ENCODE measurements around the gene SCEL.

The SCEL gene

GRCh38 chr13:77554069-77554468 is 18.6 kb downstream of the SCEL start:
- no peaks in the 10 kb centered on the region for H3K79me2 ChIP-seq (ENCODE audit: low read length)
- H3K4me3 ChIP-seq (ENCODE audit: low read length), result no peak overlapping the region
- H4K20me1 ChIP-seq (ENCODE audit: insufficient read depth, low read length), result no peaks in the 10 kb centered on the region
- no peak overlapping the region for H3K9ac ChIP-seq (ENCODE audit: low read length)
- H3K27ac ChIP-seq (ENCODE audit: low read length), result no peak overlapping the region
- no peak overlapping the region for H2AFZ ChIP-seq (ENCODE audit: low read depth, low read length)
- no peaks in the 10 kb centered on the region for H3K9me3 ChIP-seq (ENCODE audit: insufficient read depth, low read length)
- TF ChIP-seq, protein P1, sequence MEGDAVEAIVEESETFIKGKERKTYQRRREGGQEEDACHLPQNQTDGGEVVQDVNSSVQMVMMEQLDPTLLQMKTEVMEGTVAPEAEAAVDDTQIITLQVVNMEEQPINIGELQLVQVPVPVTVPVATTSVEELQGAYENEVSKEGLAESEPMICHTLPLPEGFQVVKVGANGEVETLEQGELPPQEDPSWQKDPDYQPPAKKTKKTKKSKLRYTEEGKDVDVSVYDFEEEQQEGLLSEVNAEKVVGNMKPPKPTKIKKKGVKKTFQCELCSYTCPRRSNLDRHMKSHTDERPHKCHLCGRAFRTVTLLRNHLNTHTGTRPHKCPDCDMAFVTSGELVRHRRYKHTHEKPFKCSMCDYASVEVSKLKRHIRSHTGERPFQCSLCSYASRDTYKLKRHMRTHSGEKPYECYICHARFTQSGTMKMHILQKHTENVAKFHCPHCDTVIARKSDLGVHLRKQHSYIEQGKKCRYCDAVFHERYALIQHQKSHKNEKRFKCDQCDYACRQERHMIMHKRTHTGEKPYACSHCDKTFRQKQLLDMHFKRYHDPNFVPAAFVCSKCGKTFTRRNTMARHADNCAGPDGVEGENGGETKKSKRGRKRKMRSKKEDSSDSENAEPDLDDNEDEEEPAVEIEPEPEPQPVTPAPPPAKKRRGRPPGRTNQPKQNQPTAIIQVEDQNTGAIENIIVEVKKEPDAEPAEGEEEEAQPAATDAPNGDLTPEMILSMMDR (IDR thresholded peaks at IDR 0.05; ENCODE audit: low read depth, low read length), result no peak
- TF ChIP-seq EZH2phosphoT487 (IDR thresholded peaks at IDR 0.05; ENCODE audit: low read depth), result no peak
- H3K4me2 ChIP-seq (ENCODE audit: low read length), result no peak overlapping the region
- peaks cover 11% of the 10 kb centered on the region for H3K4me1 ChIP-seq (ENCODE audit: low read length)
- no peaks in the 10 kb centered on the region for H3K36me3 ChIP-seq (replicated peaks; ENCODE audit: low read depth, low read length)
- H3K27me3 ChIP-seq (ENCODE audit: low read depth, low read length), result peaks cover 60% of the 10 kb centered on the region

- no peaks in the 10 kb centered on the region for H3K79me2 ChIP-seq (ENCODE audit: low read length)
- H3K27me3 ChIP-seq (ENCODE audit: low read depth, low read length), result peaks cover 65% of the 10 kb centered on the region
- no peaks in the 10 kb centered on the region for H3K36me3 ChIP-seq (replicated peaks; ENCODE audit: low read depth, low read length)
- no peaks in the 10 kb centered on the region for H3K9me3 ChIP-seq (ENCODE audit: insufficient read depth, low read length)
- TF ChIP-seq, protein P1 (IDR thresholded peaks at IDR 0.05; ENCODE audit: low read depth, low read length), result no peak
- TF ChIP-seq EZH2phosphoT487 (IDR thresholded peaks at IDR 0.05; ENCODE audit: low read depth), result no peak
- H3K4me2 ChIP-seq (ENCODE audit: low read length), result no peak overlapping the region
- H3K27ac ChIP-seq (ENCODE audit: low read length), result no peak overlapping the region
- H2AFZ ChIP-seq (ENCODE audit: low read depth, low read length), result no peak overlapping the region
- H3K4me3 ChIP-seq (ENCODE audit: low read length), result no peak overlapping the region
- H3K9ac ChIP-seq (ENCODE audit: low read length), result no peak overlapping the region
- no peaks in the 10 kb centered on the region for H4K20me1 ChIP-seq (ENCODE audit: insufficient read depth, low read length)
- peaks cover 14% of the 10 kb centered on the region for H3K4me1 ChIP-seq (ENCODE audit: low read length)
Observed at GRCh38 chr13:77555246-77555645, 19.7 kb downstream of the SCEL start.

GRCh38 chr13:77558016-77558415 is 22.5 kb downstream of the SCEL start:
- Histone ChIP-seq H3K4me2 (ENCODE audit: low read length) (peak overlapping the region; percentile 60), H3K36me3 (replicated peaks; ENCODE audit: low read depth, low read length) (no peaks in the 10 kb centered on the region), H3K4me1 (ENCODE audit: low read length) (peaks cover 14% of the 10 kb centered on the region), H3K79me2 (ENCODE audit: low read length) (no peaks in the 10 kb centered on the region), H3K9me3 (ENCODE audit: insufficient read depth, low read length) (no peaks in the 10 kb centered on the region), H2AFZ (ENCODE audit: low read depth, low read length) (no peak overlapping the region), H3K9ac (ENCODE audit: low read length) (no peak overlapping the region), H3K27me3 (ENCODE audit: low read depth, low read length) (peaks cover 87% of the 10 kb centered on the region), H3K4me3 (ENCODE audit: low read length) (peak overlapping the region; percentile 20; the same call in 1 of the 2 replicates), H4K20me1 (ENCODE audit: insufficient read depth, low read length) (no peaks in the 10 kb centered on the region), H3K27ac (ENCODE audit: low read length) (no peak overlapping the region)
- TF ChIP-seq EZH2phosphoT487 (IDR thresholded peaks at IDR 0.05; ENCODE audit: low read depth), result no peak
- TF ChIP-seq, protein P1 (IDR thresholded peaks at IDR 0.05; ENCODE audit: low read depth, low read length), result no peak

DNA sequence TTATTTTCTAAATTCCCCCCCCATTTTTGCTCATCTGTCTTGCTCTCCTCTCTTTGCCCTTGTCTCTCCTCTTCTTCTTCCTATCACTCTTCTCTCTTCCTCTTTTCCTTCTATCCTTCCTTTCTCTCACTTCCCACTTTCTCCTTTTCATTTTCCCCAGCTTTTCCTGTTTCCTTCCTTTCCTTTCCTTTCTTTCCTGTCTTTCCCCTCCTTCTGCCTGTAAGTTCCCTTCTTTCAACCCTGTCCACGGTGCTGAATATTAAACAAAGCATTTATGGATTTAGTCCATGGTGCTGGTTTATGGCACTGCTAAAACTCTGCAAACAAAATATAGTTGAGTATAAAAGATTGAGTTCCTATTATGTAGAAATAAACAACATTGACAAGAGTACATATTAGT is 27.6 kb downstream of the SCEL start:
- peaks cover 13% of the 10 kb centered on the region for H3K4me1 ChIP-seq (ENCODE audit: low read length)
- H3K4me2 ChIP-seq (ENCODE audit: low read length), result no peak overlapping the region
- no peak overlapping the region for H2AFZ ChIP-seq (ENCODE audit: low read depth, low read length)
- no peaks in the 10 kb centered on the region for H3K79me2 ChIP-seq (ENCODE audit: low read length)
- peaks cover 81% of the 10 kb centered on the region for H3K27me3 ChIP-seq (ENCODE audit: low read depth, low read length)
- no peaks in the 10 kb centered on the region for H3K9me3 ChIP-seq (ENCODE audit: insufficient read depth, low read length)
- no peak overlapping the region for H3K4me3 ChIP-seq (ENCODE audit: low read length)
- no peaks in the 10 kb centered on the region for H3K36me3 ChIP-seq (replicated peaks; ENCODE audit: low read depth, low read length)
- no peak overlapping the region for H3K27ac ChIP-seq (ENCODE audit: low read length)
- no peak for TF ChIP-seq EZH2phosphoT487 (IDR thresholded peaks at IDR 0.05; ENCODE audit: low read depth)
- TF ChIP-seq, protein P1 (IDR thresholded peaks at IDR 0.05; ENCODE audit: low read depth, low read length), result no peak
- no peak overlapping the region for H3K9ac ChIP-seq (ENCODE audit: low read length)
- H4K20me1 ChIP-seq (ENCODE audit: insufficient read depth, low read length), result no peaks in the 10 kb centered on the region

Measured in OCI-LY3 (cell line).